GM23248 (cell line): ENCODE data around the gene ANKS1B. TPM values are rescaled to one million over a fixed set of nuclear protein-coding genes. Genes with fewer than 3 reads are reported as not detected.
A peak's percentile ranks its signal among the peaks of the same experiment; 100 is the strongest.

Source experiments
- DNase-seq: peaks from one replicate; pipeline ENCODE4 v3.0.0-alpha.2; 2015
- H2AFZ ChIP-seq: fragments of 200-600 bp; sonication (generic); 2 replicates; pipeline ENCODE4 v1.6.1; 2016; ENCODE audit warnings: antibody characterized with exemption
- H3F3A ChIP-seq: fragments of 200-600 bp; sonication (generic); 2 replicates; pipeline ENCODE4 v1.6.1; 2016; ENCODE audit warnings: mild to moderate bottlenecking, antibody characterized with exemption, mixed run types; ENCODE audit not compliant: insufficient read depth
- H3K27ac ChIP-seq: fragments of 200-600 bp; sonication (generic); 2 replicates; pipeline ENCODE4 v1.5.1; 2016; ENCODE audit warnings: mild to moderate bottlenecking
- H3K27me3 ChIP-seq: fragments of 200-600 bp; sonication (generic); replicated peaks from 2 replicates; pipeline ENCODE4 v1.6.1; 2016; ENCODE audit warnings: mild to moderate bottlenecking; ENCODE audit not compliant: insufficient read depth
- H3K36me3 ChIP-seq: fragments of 200-600 bp; sonication (generic); 2 replicates; pipeline ENCODE4 v1.6.1; 2016; ENCODE audit warnings: low read depth, mild to moderate bottlenecking
- H3K4me1 ChIP-seq: fragments of 200-600 bp; sonication (generic); 2 replicates; pipeline ENCODE4 v1.6.1; 2016; ENCODE audit warnings: mild to moderate bottlenecking; ENCODE audit not compliant: insufficient read depth
- H3K4me2 ChIP-seq: fragments of 200-600 bp; sonication (generic); one replicate; pipeline ENCODE4 v1.6.1; 2016; ENCODE audit warnings: mild to moderate bottlenecking; ENCODE audit not compliant: unreplicated experiment
- H3K4me3 ChIP-seq: fragments of 200-600 bp; sonication (generic); 2 replicates; pipeline ENCODE4 v1.5.1; 2016; ENCODE audit warnings: mild to moderate bottlenecking
- H3K79me2 ChIP-seq: fragments of 200-600 bp; sonication (generic); 2 replicates; pipeline ENCODE4 v1.6.1; 2016; ENCODE audit warnings: mild to moderate bottlenecking; ENCODE audit not compliant: insufficient read depth
- H3K9ac ChIP-seq: fragments of 200-600 bp; sonication (generic); 2 replicates; pipeline ENCODE4 v1.6.1; 2016; ENCODE audit warnings: mild to moderate bottlenecking
- H3K9me2 ChIP-seq: fragments of 200-600 bp; sonication (generic); 2 replicates; pipeline ENCODE4 v1.6.1; 2016; ENCODE audit warnings: mixed run types, mild to moderate bottlenecking, moderate library complexity; ENCODE audit not compliant: insufficient read depth
- H3K9me3 ChIP-seq: fragments of 200-600 bp; sonication (generic); one replicate; pipeline ENCODE4 v1.6.1; 2017; ENCODE audit warnings: low read depth
- H4K20me1 ChIP-seq: fragments of 200-600 bp; sonication (generic); 2 replicates; pipeline ENCODE4 v1.6.0; 2016; ENCODE audit not compliant: insufficient read depth
- EZH2 ChIP-seq: fragments of 200-600 bp; sonication (generic); IDR thresholded peaks from 2 replicates; pipeline ENCODE4 v1.6.1; 2018; ENCODE audit warnings: antibody characterized with exemption, mild to moderate bottlenecking; ENCODE audit not compliant: insufficient read depth, poor library complexity, severe bottlenecking
- EZH2phosphoT487 ChIP-seq: fragments of 200-600 bp; sonication (generic); IDR thresholded peaks from 2 replicates; pipeline ENCODE4 v1.6.1; 2018; ENCODE audit warnings: antibody characterized with exemption, moderate library complexity, mild to moderate bottlenecking, low read depth; ENCODE audit not compliant: insufficient read depth
- WGBS, 2 experiments: methylation state at CpG; one replicate each; pipeline ENCODE4 v1.1.6; 2015 to 2017; ENCODE audit warnings: low lambda C conversion rate in 2 of 2, low coverage in 1 of 2; ENCODE audit errors: missing lambda C conversion rate in 2 of 2; 5-methylcytosine and 5-hydroxymethylcytosine counted together
- in situ Hi-C: fragments of 300-500 bp; cut with MboI; formaldehyde crosslinking; loops from 2 replicates; pipeline ENCODE4 v1.15.0; 2020
- polyA plus RNA-seq: library from polyadenylated mRNA; unstranded; fragments of >200 nt; fragmentation: Nextera tagmentation; extraction: Ambion mirVana; gene quantifications from 2 replicates; pipeline ENCODE4 v1.2.1, GENCODE V29; 2016
- total RNA-seq: library from RNA; depleted of rRNA; stranded (reverse); fragments of >200 nt; shearing (Covaris generic); gene quantifications from 2 replicates; pipeline ENCODE4 v1.2.3, GENCODE V29; 2014

ANKS1B gene
- total and polyA plus RNA-seq, 2 experiments from 2014 or later = not detected

- in situ Hi-C loops = no loop called here
- WGBS, 2 experiments = 20% methylated on average over 4 of the region's 4 CpGs
These were observed 1036.3 kb downstream of the ANKS1B start for GRCh38 chr12:98948343-98948949.

GRCh38 chr12:98945864-98946263 is 1038.9 kb downstream of the ANKS1B start:
- H3K9me2 ChIP-seq = no peaks in the 10 kb centered on the region
- H3F3A ChIP-seq = no peaks in the 10 kb centered on the region
- no peaks in the 10 kb centered on the region for H3K36me3 ChIP-seq
- no peaks in the 10 kb centered on the region for H3K4me1 ChIP-seq
- DNase-seq = no peak
- H3K79me2 ChIP-seq = no peaks in the 10 kb centered on the region
- H2AFZ ChIP-seq = no peak overlapping the region
- H3K4me2 ChIP-seq = no peak overlapping the region
- WGBS, 2 experiments = 30 to 37% methylated on average over 4 of the region's 4 CpGs
- H3K9me3 ChIP-seq = no peaks in the 10 kb centered on the region
- H3K9ac ChIP-seq = no peak overlapping the region
- H3K27ac ChIP-seq = no peak overlapping the region
- no peaks in the 10 kb centered on the region for H3K27me3 ChIP-seq
- in situ Hi-C loops = no loop called here
- no peaks in the 10 kb centered on the region for H4K20me1 ChIP-seq
- TF ChIP-seq EZH2 (no peak), EZH2phosphoT487 (no peak)
- no peak overlapping the region for H3K4me3 ChIP-seq

More at GRCh38 chr12:98948343-98948949, 1036.3 kb downstream of the ANKS1B start:
- no peak for DNase-seq
- H3K9me3 ChIP-seq = no peaks in the 10 kb centered on the region
- H3K9ac ChIP-seq = no peak overlapping the region
- TF ChIP-seq EZH2phosphoT487 (no peak), EZH2 (no peak)
- no peaks in the 10 kb centered on the region for H3K9me2 ChIP-seq
- H3K36me3 ChIP-seq = no peaks in the 10 kb centered on the region
- no peaks in the 10 kb centered on the region for H3K27me3 ChIP-seq
- no peaks in the 10 kb centered on the region for H4K20me1 ChIP-seq
- H3K27ac ChIP-seq = no peak overlapping the region
- H3K4me3 ChIP-seq = no peak overlapping the region
- H2AFZ ChIP-seq = no peak overlapping the region
- H3K4me2 ChIP-seq = no peak overlapping the region
- H3F3A ChIP-seq = no peaks in the 10 kb centered on the region
- no peaks in the 10 kb centered on the region for H3K79me2 ChIP-seq
- H3K4me1 ChIP-seq = no peaks in the 10 kb centered on the region

GRCh38 chr12:98939926-98940325 is 1044.8 kb downstream of the ANKS1B start:
- Histone ChIP-seq H4K20me1 (no peaks in the 10 kb centered on the region), H3K79me2 (no peaks in the 10 kb centered on the region), H3K36me3 (no peaks in the 10 kb centered on the region), H3K27ac (no peak overlapping the region), H3K4me3 (no peak overlapping the region), H3K9me2 (no peaks in the 10 kb centered on the region), H3K4me2 (no peak overlapping the region), H3K9ac (no peak overlapping the region), H3K9me3 (no peaks in the 10 kb centered on the region), H3F3A (no peaks in the 10 kb centered on the region), H3K27me3 (no peaks in the 10 kb centered on the region), H2AFZ (no peak overlapping the region), H3K4me1 (no peaks in the 10 kb centered on the region)
- WGBS, 2 experiments = 27 to 35% methylated on average over 3 of the region's 3 CpGs
- TF ChIP-seq EZH2 (no peak), EZH2phosphoT487 (no peak)
- in situ Hi-C loops = no loop called here
- no peak for DNase-seq

DNA sequence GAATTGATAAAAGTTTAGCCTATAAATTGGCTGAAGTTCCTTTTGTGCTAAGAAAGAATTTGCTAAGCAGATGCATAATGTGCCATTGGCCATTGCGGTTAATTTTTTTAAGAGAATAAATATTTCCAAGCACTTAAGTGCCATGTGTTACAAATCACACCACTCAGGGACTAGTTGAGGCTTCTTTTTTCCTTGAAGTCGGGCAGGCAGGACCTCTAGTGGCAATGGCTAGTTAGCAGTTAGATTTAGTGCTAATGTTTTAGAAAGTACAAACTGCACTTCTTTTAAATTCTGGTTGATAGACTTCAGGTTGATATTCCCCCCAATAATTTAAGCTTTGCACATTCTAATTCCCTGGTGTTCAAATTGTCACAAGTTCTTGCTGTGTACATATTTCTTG is 1045.4 kb downstream of the ANKS1B start:
- no peak for TF ChIP-seq EZH2phosphoT487
- Histone ChIP-seq H3K4me1 (no peaks in the 10 kb centered on the region), H3K9me2 (no peaks in the 10 kb centered on the region), H3K36me3 (no peaks in the 10 kb centered on the region), H3K79me2 (no peaks in the 10 kb centered on the region), H3K4me2 (no peak overlapping the region), H3K9me3 (no peaks in the 10 kb centered on the region), H3K27ac (no peak overlapping the region), H3F3A (no peaks in the 10 kb centered on the region), H3K4me3 (no peak overlapping the region), H3K27me3 (no peaks in the 10 kb centered on the region), H3K9ac (no peak overlapping the region), H4K20me1 (no peaks in the 10 kb centered on the region), H2AFZ (no peak overlapping the region)
- WGBS, 2 experiments = 0 to 2% methylated on average over 2 of the region's 2 CpGs
- in situ Hi-C loops = no loop called here
- DNase-seq = peak; percentile 72

DNA sequence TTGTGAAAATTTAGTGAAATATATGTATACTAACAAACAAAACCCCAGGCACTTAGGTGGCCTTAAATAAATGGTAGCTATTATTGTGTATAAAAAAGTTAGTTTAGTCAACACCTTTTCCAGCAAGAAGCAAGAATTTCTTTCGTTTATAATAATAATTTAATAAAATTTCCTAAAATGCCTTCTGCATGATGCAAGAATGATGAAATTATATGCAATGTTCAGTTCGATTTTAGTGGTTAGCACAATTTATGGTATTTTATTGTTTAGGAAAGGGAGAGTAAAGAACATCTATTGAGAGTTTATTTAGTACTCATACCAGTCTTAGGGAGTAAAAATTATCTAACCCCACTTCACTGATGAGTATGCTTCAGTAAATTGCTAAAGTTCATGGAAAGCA is 1048.9 kb downstream of the ANKS1B start:
- no peaks in the 10 kb centered on the region for H3K9me3 ChIP-seq
- H3K4me3 ChIP-seq = no peak overlapping the region
- no peaks in the 10 kb centered on the region for H3K4me1 ChIP-seq
- H3K9me2 ChIP-seq = no peaks in the 10 kb centered on the region
- no peaks in the 10 kb centered on the region for H3K79me2 ChIP-seq
- H3K36me3 ChIP-seq = no peaks in the 10 kb centered on the region
- H3F3A ChIP-seq = no peaks in the 10 kb centered on the region
- no peak overlapping the region for H3K9ac ChIP-seq
- H2AFZ ChIP-seq = no peak overlapping the region
- in situ Hi-C loops = no loop called here
- H3K27me3 ChIP-seq = no peaks in the 10 kb centered on the region
- no peak for TF ChIP-seq EZH2phosphoT487
- no peak for TF ChIP-seq EZH2
- DNase-seq = no peak
- no peak overlapping the region for H3K27ac ChIP-seq
- H3K4me2 ChIP-seq = no peak overlapping the region
- WGBS, 2 experiments = 30 to 31% methylated on average over 2 of the region's 2 CpGs
- H4K20me1 ChIP-seq = no peaks in the 10 kb centered on the region
